SK-N-SH (cell line): ENCODE data around the gene EPHX1. TPM values are rescaled to one million over a fixed set of nuclear protein-coding genes. Genes with fewer than 3 reads are reported as not detected.
"Not testable (repeated sequence)": the region's sequence is repeated elsewhere in the genome, so short reads cannot be mapped to it uniquely, and the experiment has no call there.

Experiments
- CTCF ChIA-PET: fragments of 300-600, 350-600 bp; formaldehyde crosslinking; extraction: SDS; loops from one replicate; lab custom pipeline; 2021; lab: Yijun Ruan, JAX
- POLR2A ChIA-PET: fragments of 350-600 bp; sonication (Branson Sonifier 250); formaldehyde crosslinking; extraction: SDS; loops from one replicate; lab custom pipeline; 2020; ENCODE audit warnings: antibody characterized with exemption, inconsistent platforms; lab: Yijun Ruan, JAX
- DNase-seq: peaks from one replicate; pipeline ENCODE4 v3.0.0; 2012
- H2AFZ ChIP-seq: fragments of 200-600 bp; sonication (generic); 2 replicates; pipeline ENCODE4 v1.8.1; 2016; ENCODE audit warnings: antibody characterized with exemption, mild to moderate bottlenecking, low read depth
- H3F3A ChIP-seq: fragments of 200-600 bp; sonication (generic); replicated peaks from 2 replicates; pipeline ENCODE3; 2016; ENCODE audit warnings: antibody characterized with exemption, mild to moderate bottlenecking; ENCODE audit not compliant: insufficient read depth
- H3K27ac ChIP-seq, 2 experiments: fragments of 200-500 bp in 1 of 2; fragments of 200-600 bp in 1 of 2; sonication (Bioruptor generic) in 1 of 2; sonication (generic), shearing (Covaris generic) in 1 of 2; 2 replicates each; pipeline versions ENCODE4 v1.5.1 to v1.6.1; 2014 to 2016; ENCODE audit warnings: low read depth in 2 of 2, inconsistent platforms in 1 of 2, low read length in 1 of 2, mild to moderate bottlenecking in 1 of 2, mixed read lengths in 1 of 2
- H3K27me3 ChIP-seq: fragments of 200-600 bp; sonication (generic), shearing (Covaris generic); 2 replicates; pipeline ENCODE4 v1.6.1; 2016; ENCODE audit warnings: mixed run types; ENCODE audit not compliant: insufficient read depth
- H3K36me3 ChIP-seq, 2 experiments: fragments of 200-500 bp in 1 of 2; fragments of 200-600 bp in 1 of 2; sonication (Bioruptor generic) in 1 of 2; sonication (generic) in 1 of 2; replicated peaks in 1 of 2; 2 replicates each; pipeline versions ENCODE3 to v1.5.1; 2014 to 2016; ENCODE audit warnings: low read length in 1 of 2, mild to moderate bottlenecking in 1 of 2; ENCODE audit not compliant: insufficient read depth in 2 of 2, control insufficient read depth in 1 of 2
- H3K4me1 ChIP-seq, 2 experiments: fragments of 200-500 bp in 1 of 2; fragments of 200-600 bp in 1 of 2; sonication (Bioruptor generic) in 1 of 2; sonication (generic), shearing (Covaris generic) in 1 of 2; 2 replicates each; pipeline versions ENCODE4 v1.5.1 to v1.6.1; 2014 to 2016; ENCODE audit warnings: low read depth in 1 of 2, low read length in 1 of 2, mixed run types in 1 of 2; ENCODE audit not compliant: insufficient read depth in 2 of 2, control insufficient read depth in 1 of 2
- H3K4me2 ChIP-seq: fragments of 200-600 bp; sonication (generic), shearing (Covaris generic); 2 replicates; pipeline ENCODE4 v1.6.1; 2017; ENCODE audit warnings: mixed run types
- H3K4me3 ChIP-seq, 2 experiments: fragments of 200-500 bp in 1 of 2; fragments of 200-600 bp in 1 of 2; sonication (Bioruptor generic) in 1 of 2; sonication (generic), shearing (Covaris generic) in 1 of 2; 2 replicates each; pipeline versions ENCODE4 v1.5.1 to v1.8.1; 2014 to 2016; ENCODE audit warnings: low read depth in 2 of 2, inconsistent platforms in 1 of 2, low read length in 1 of 2, mild to moderate bottlenecking in 1 of 2, mixed read lengths in 1 of 2, moderate library complexity in 1 of 2
- H3K79me2 ChIP-seq: fragments of 200-600 bp; sonication (generic); 2 replicates; pipeline ENCODE4 v1.8.1; 2017; ENCODE audit warnings: mild to moderate bottlenecking; ENCODE audit not compliant: insufficient read depth
- H3K9ac ChIP-seq: fragments of 200-600 bp; sonication (generic); 2 replicates; pipeline ENCODE4 v1.6.1; 2017; ENCODE audit warnings: mixed run types
- H3K9me2 ChIP-seq: fragments of 200-600 bp; sonication (generic); 2 replicates; pipeline ENCODE4 v1.6.1; 2017; ENCODE audit warnings: mixed run types
- H3K9me3 ChIP-seq: fragments of 200-600 bp; sonication (generic); 2 replicates; pipeline ENCODE4 v1.6.1; 2017; ENCODE audit warnings: mixed run types, mild to moderate bottlenecking, moderate library complexity
- H4K20me1 ChIP-seq: fragments of 200-600 bp; sonication (generic); 2 replicates; pipeline ENCODE4 v1.6.1; 2017; ENCODE audit warnings: mild to moderate bottlenecking, mixed run types; ENCODE audit not compliant: insufficient read depth
- CTCF ChIP-seq: fragments of 200-600 bp; sonication (generic); IDR thresholded peaks from 2 replicates; pipeline ENCODE4 v1.6.1; 2017; ENCODE audit warnings: antibody characterized with exemption, mild to moderate bottlenecking, moderate library complexity
- ELF1 ChIP-seq: IDR thresholded peaks from 2 replicates; pipeline ENCODE4 v1.4.0; 2012
- EP300 ChIP-seq, 2 experiments: IDR thresholded peaks; 2 replicates each; pipeline versions ENCODE4 v1.4.0 to v1.6.1; 2012; ENCODE audit warnings: borderline replicate concordance in 1 of 2, low read depth in 1 of 2, low read length in 1 of 2
- EZH2phosphoT487 ChIP-seq: fragments of 200-600 bp; sonication (generic); IDR thresholded peaks from 2 replicates; pipeline ENCODE4 v1.6.1; 2017; ENCODE audit warnings: low read depth, mixed run types, mild to moderate bottlenecking, antibody characterized with exemption, moderate library complexity, borderline replicate concordance
- FOSL2 ChIP-seq: IDR thresholded peaks from 2 replicates; pipeline ENCODE4 v1.4.0; 2012; ENCODE audit warnings: low read depth, mild to moderate bottlenecking, moderate library complexity, borderline replicate concordance
- FOXJ3 ChIP-seq: sonication (generic); formaldehyde crosslinking; IDR thresholded peaks from 2 replicates; pipeline ENCODE4 v1.5.1; 2020; ENCODE audit warnings: mild to moderate bottlenecking, missing genetic modification reagents
- FOXM1 ChIP-seq: IDR thresholded peaks from 2 replicates; pipeline ENCODE4 v1.4.0; 2012; ENCODE audit warnings: low read depth, mild to moderate bottlenecking
- GABPA ChIP-seq: IDR thresholded peaks from 2 replicates; pipeline ENCODE4 v1.4.0; 2012; ENCODE audit warnings: low read depth, mild to moderate bottlenecking
- GATA2 ChIP-seq: sonication (generic); formaldehyde crosslinking; IDR thresholded peaks from 2 replicates; pipeline ENCODE4 v1.5.0; 2020; ENCODE audit warnings: mild to moderate bottlenecking, missing genetic modification reagents
- MEF2A ChIP-seq: IDR thresholded peaks from 2 replicates; pipeline ENCODE4 v1.4.0; 2012; ENCODE audit warnings: low read depth, borderline replicate concordance
- NRF1 ChIP-seq: IDR thresholded peaks from 2 replicates; pipeline ENCODE4 v1.6.1; 2012; ENCODE audit warnings: low read depth, mild to moderate bottlenecking, low read length
- POLR2AphosphoS5 ChIP-seq: IDR thresholded peaks from 2 replicates; pipeline ENCODE4 v1.6.1; 2012; ENCODE audit warnings: low read depth, low read length
- RAD21 ChIP-seq: IDR thresholded peaks from 2 replicates; pipeline ENCODE4 v1.6.1; 2012; ENCODE audit warnings: mild to moderate bottlenecking, low read length
- RCOR1 ChIP-seq: fragments of 150-350 bp; IDR thresholded peaks from 2 replicates; pipeline ENCODE4 v1.6.1; 2017; ENCODE audit warnings: antibody characterized with exemption, low read length
- RFX5 ChIP-seq: IDR thresholded peaks from 2 replicates; pipeline ENCODE4 v1.6.1; 2012; ENCODE audit warnings: mild to moderate bottlenecking, improper control_type of control experiment, low read length
- RXRA ChIP-seq: IDR thresholded peaks from 2 replicates; pipeline ENCODE4 v1.4.0; 2012; ENCODE audit warnings: low read depth, mild to moderate bottlenecking, borderline replicate concordance
- SMC3 ChIP-seq: IDR thresholded peaks from 2 replicates; pipeline ENCODE4 v1.6.1; 2012; ENCODE audit warnings: low read depth, low read length, improper control_type of control experiment
- TCF12 ChIP-seq: IDR thresholded peaks from 2 replicates; pipeline ENCODE4 v1.4.0; 2012
- WGBS: methylation state at CpG from one replicate; pipeline ENCODE4 v1.1.6; 2017; ENCODE audit warnings: low lambda C conversion rate; 5-methylcytosine and 5-hydroxymethylcytosine counted together
- polyA plus RNA-seq, 3 experiments: library from polyadenylated mRNA; depleted of rRNA; stranded (reverse); fragments of >200 nt; gene quantifications; 2 replicates each; pipeline ENCODE4 v1.2.3, GENCODE V29; 2012

Gene EPHX1
- polyA plus RNA-seq, 1 of the 3 experiments (the other 2 are of a cell fraction) = 45.7 TPM

DNA sequence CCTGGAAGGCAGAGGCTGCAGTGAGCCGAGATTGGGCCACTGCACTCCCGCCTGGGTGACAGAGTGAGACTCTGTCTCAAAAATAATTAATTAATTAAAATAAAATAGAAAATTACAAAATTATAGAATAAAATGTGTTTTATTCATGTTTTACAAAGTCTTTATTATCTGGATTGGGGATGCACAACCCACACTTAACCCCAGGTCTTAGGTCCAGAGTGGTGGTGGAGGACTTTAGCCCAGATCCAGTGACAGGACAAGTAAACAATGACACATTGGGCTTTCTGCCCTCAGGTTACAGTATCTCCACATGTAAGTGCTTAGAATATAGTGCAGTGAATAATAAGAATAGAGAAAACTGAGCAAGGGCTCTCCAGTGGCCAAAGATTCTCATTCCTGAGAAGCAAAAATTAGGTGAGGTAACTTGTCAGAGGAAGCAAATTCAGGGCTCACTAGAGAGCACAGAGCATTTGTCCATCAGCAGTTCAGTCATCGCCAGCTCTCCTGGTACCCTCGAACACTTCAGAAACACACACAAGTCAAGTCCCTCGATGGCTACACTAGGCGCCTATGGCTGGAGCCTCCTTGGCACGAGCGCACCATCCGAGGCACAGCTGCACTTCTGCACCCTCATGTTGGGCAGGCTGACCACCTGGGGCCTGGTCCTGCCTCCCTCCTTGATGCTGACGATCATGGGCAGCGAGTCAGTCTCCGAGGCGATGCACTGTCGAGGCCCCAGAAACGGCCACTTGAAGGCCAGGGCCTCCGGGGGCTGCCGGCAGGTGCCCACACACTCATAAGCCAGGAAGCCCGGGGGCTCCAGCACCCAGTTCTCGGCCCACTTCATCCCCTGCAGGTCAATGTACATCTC, 76.5 kb downstream of the EPHX1 start:
- peaks cover 6% of the 10 kb centered on the region; the same call in 1 of the 2 replicates for H3K79me2 ChIP-seq
- no peak overlapping the region for H3K4me3 ChIP-seq
- no peaks in the 10 kb centered on the region for H3K9me3 ChIP-seq
- H3F3A ChIP-seq = no peaks in the 10 kb centered on the region
- no peak overlapping the region for H3K9ac ChIP-seq
- POLR2A ChIA-PET = no interaction called here
- 89% methylated on average over 10 of the region's 19 CpGs for WGBS
- H2AFZ ChIP-seq = no peak overlapping the region
- H3K4me1 ChIP-seq = peaks cover 0 to 3% of the 10 kb centered on the region in 2 experiments; a peak in 1 of 4 replicates
- no peak overlapping the region for H3K27ac ChIP-seq
- H3K4me2 ChIP-seq = no peak overlapping the region
- no peaks in the 10 kb centered on the region for H4K20me1 ChIP-seq
- no peaks in the 10 kb centered on the region for H3K27me3 ChIP-seq
- no peak for DNase-seq
- TF ChIP-seq EP300 (IDR thresholded peaks at IDR 0.05; ENCODE audit: borderline replicate concordance in 1 of 2, low read depth in 1 of 2, low read length in 1 of 2) (no peak), RFX5 (no peak), TCF12 (no peak), GATA2 (CRISPR knock-in tag) (no peak), NRF1 (no peak), FOXM1 (no peak), SMC3 (no peak), EZH2phosphoT487 (no peak), GABPA (no peak), ELF1 (no peak), RAD21 (no peak), FOXJ3 (no peak)
- no peaks in the 10 kb centered on the region for H3K9me2 ChIP-seq
- CTCF ChIA-PET = interaction anchor here (1.1 kb wide), 1 partner anchor 412 kb away, joined by 4 read pairs; no protein-coding TSS in a partner anchor
- H3K36me3 ChIP-seq = no peaks in the 10 kb centered on the region

DNA sequence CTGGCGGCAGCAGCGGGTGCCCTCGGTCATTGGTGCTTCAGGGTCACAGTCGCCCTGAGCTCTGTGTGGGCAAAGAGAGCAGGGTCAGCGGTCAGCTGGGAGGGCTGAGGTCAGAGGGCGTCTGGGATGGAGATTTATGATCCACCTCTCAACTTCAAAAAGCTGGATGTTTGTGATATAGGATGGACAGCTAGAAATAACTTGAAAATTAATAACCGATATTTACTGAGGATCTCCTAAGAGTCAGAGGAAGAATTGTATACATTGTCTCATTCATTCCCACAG, 77.0 kb downstream of the EPHX1 start:
- Histone ChIP-seq H3K79me2 (0 out of 2 replicates have a peak, but pooled peaks cover under 1% of the 10 kb centered on the region), H3K27me3 (no peaks in the 10 kb centered on the region), H3K4me2 (no peak overlapping the region), H3K4me3 (no peak overlapping the region), H3F3A (no peaks in the 10 kb centered on the region), H3K9me2 (no peaks in the 10 kb centered on the region)
- POLR2A ChIA-PET = no interaction called here
- no peak for DNase-seq
- no peak for TF ChIP-seq RFX5
- no peak for TF ChIP-seq CTCF
- no peak for TF ChIP-seq RCOR1
- no peak for TF ChIP-seq MEF2A
- no peak for TF ChIP-seq FOSL2
- no peak for TF ChIP-seq EZH2phosphoT487
- no peak for TF ChIP-seq RXRA
- TF ChIP-seq RAD21 = no peak
- TF ChIP-seq POLR2AphosphoS5 = no peak
- TF ChIP-seq FOXM1 = no peak
- TF ChIP-seq, all 33 proteins: peak for 0
- H3K9ac ChIP-seq = no peak overlapping the region
- H3K36me3 ChIP-seq = no peaks in the 10 kb centered on the region
- H4K20me1 ChIP-seq = no peaks in the 10 kb centered on the region
- H3K4me1 ChIP-seq = no peaks in the 10 kb centered on the region; a peak in 1 of 4 replicates
- no peaks in the 10 kb centered on the region for H3K9me3 ChIP-seq
- CTCF ChIA-PET = interaction anchor here (1.1 kb wide), 1 partner anchor 412 kb away, joined by 4 read pairs; no protein-coding TSS in a partner anchor
- no peak overlapping the region for H2AFZ ChIP-seq
- H3K27ac ChIP-seq = no peak overlapping the region
- 100% methylated on average over 3 of the region's 7 CpGs for WGBS

DNA sequence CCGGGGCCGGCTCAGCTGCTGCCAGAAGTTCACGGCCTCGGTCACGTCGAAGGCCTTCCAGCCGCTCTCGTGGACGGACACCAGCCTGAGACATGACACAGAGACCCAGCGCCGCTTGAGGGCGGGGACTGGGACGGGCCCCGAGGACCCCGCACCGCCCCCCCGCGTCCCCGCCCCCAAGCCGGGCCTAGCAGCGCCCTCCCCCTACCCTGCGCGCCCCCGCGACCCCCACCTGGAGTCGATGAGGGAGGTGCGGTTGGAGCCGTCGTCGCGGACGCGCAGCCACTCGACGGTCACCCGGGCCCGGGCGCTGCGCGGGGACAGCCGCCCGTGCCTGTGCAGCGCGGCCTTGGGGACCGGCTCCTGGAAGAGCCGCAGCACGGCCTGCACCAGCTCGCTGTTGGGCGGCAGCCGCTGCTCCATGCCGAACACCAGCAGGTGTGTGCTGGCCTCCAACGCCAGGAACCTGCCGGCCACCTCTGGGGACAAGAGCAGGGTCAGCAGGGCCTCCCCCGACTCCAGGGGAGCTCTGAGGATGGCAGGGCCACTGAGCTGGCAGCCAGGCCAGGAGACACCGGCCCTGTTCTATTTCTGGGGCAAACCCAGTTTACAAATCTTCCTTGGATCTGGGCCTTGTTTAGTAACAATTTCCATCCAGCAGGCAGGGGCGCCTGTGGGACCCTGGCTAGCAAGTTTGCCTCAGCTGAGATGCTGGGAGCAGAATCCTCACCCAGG, 77.8 kb downstream of the EPHX1 start:
- H3K79me2 ChIP-seq, H4K20me1 ChIP-seq, H2AFZ ChIP-seq, H3K4me2 ChIP-seq, H3K36me3 ChIP-seq, POLR2A ChIA-PET, H3K4me1 ChIP-seq, H3K27me3 ChIP-seq, H3K9me3 ChIP-seq, H3K9ac ChIP-seq, H3K9me2 ChIP-seq, H3K27ac ChIP-seq, H3F3A ChIP-seq, DNase-seq, H3K4me3 ChIP-seq: not testable (repeated sequence)
- CTCF ChIA-PET = interaction anchor here (2.1 kb wide), 1 partner anchor 10 kb away, joined by 7 read pairs; no protein-coding TSS in a partner anchor
- WGBS = 93% methylated on average over 16 of the region's 56 CpGs
